GM21737 (cell line): ENCODE data around the gene C1QTNF9.
"Not testable (repeated sequence)": the region's sequence is repeated elsewhere in the genome, so short reads cannot be mapped to it uniquely, and the experiment has no call there.

Source experiments
- ATAC-seq: cut with Tn5 transposase; IDR thresholded peaks from one replicate; pipeline ENCODE4 v1.9.1; 2021; ENCODE audit warnings: mild to moderate bottlenecking, moderate library complexity; ENCODE audit not compliant: unreplicated experiment

The C1QTNF9 gene

GRCh38 chr13:24309300-24309699 lies at the start of gene C1QTNF9:
C1QTNF9 (plus strand) TSS chr13:24309580; CDS start chr13:24316004, 6,424 bp downstream.
- not testable (repeated sequence) for ATAC-seq

GRCh38 chr13:24261566-24261965 lies 47.8 kb upstream of the C1QTNF9 start:
- no peak for ATAC-seq

- ATAC-seq = no peak
Measured at GRCh38 chr13:24263632-24264031, 45.7 kb upstream of the C1QTNF9 start.

GRCh38 chr13:24264976-24265375 lies 44.4 kb upstream of the C1QTNF9 start:
- ATAC-seq = peak; percentile 65

GRCh38 chr13:24265453-24265852 lies 43.9 kb upstream of the C1QTNF9 start:
- ATAC-seq = no peak

- no peak for ATAC-seq
Measured at GRCh38 chr13:24267274-24267673, 42.1 kb upstream of the C1QTNF9 start.

- ATAC-seq = no peak
Measured at GRCh38 chr13:24267801-24268200, 41.6 kb upstream of the C1QTNF9 start.

GRCh38 chr13:24269821-24270220 lies 39.6 kb upstream of the C1QTNF9 start:
- ATAC-seq = no peak

- peak; percentile 46 for ATAC-seq
Measured at GRCh38 chr13:24270639-24271141, 38.7 kb upstream of the C1QTNF9 start.

- no peak for ATAC-seq
Measured at GRCh38 chr13:24271231-24271600, 38.2 kb upstream of the C1QTNF9 start.

GRCh38 chr13:24271601-24272451 lies 37.6 kb upstream of the C1QTNF9 start:
- peak; percentile 38 for ATAC-seq

- ATAC-seq = no peak
Measured at GRCh38 chr13:24272452-24273161, 36.8 kb upstream of the C1QTNF9 start.

- no peak for ATAC-seq
Measured at GRCh38 chr13:24273926-24274325, 35.5 kb upstream of the C1QTNF9 start.

GRCh38 chr13:24274452-24275021 lies 34.8 kb upstream of the C1QTNF9 start:
- ATAC-seq = peak; percentile 52

- ATAC-seq = no peak
Measured at GRCh38 chr13:24275041-24275440, 34.3 kb upstream of the C1QTNF9 start.

- ATAC-seq = no peak
Measured at GRCh38 chr13:24276306-24276705, 33.1 kb upstream of the C1QTNF9 start.

GRCh38 chr13:24276861-24277260 lies 32.5 kb upstream of the C1QTNF9 start:
- ATAC-seq = no peak

GRCh38 chr13:24277761-24278160 lies 31.6 kb upstream of the C1QTNF9 start:
- no peak for ATAC-seq

- ATAC-seq = no peak
Measured at GRCh38 chr13:24279327-24280110, 29.9 kb upstream of the C1QTNF9 start.

- no peak for ATAC-seq
Measured at GRCh38 chr13:24280720-24281119, 28.7 kb upstream of the C1QTNF9 start.
